GM12878 (cell line): ENCODE measurements around the gene CRB1. TPM values are rescaled to one million over a fixed set of nuclear protein-coding genes. Genes with fewer than 3 reads are reported as not detected.

ENCODE experiments used
- ATAC-seq: fragments of 200-7000 bp; cut with Tn5 transposase; 3 replicates; pipeline ENCODE4 v1.9.1; 2020; ENCODE audit warnings: mild to moderate bottlenecking, moderate library complexity
- BruUV-seq: library from RNA; stranded (reverse); fragments of 400-500 nt; replicated peaks from 2 replicates; lab custom pipeline; 2021; lab: Mats Ljungman, UMichigan
- CTCF ChIA-PET: fragments of 300-600 bp; sonication (Branson Sonifier 250); formaldehyde crosslinking; extraction: SDS; loops from one replicate; lab custom pipeline; 2021; ENCODE audit warnings: inconsistent platforms; lab: Yijun Ruan, JAX
- POLR2A ChIA-PET: fragments of 350-600 bp; formaldehyde crosslinking; extraction: SDS; loops from one replicate; lab custom pipeline; 2021; ENCODE audit warnings: inconsistent platforms; lab: Charles Lee
- RAD21 ChIA-PET: fragments of 300-600 bp; sonication (Branson Sonifier 250); formaldehyde crosslinking; loops from one replicate; lab custom pipeline; 2023; ENCODE audit warnings: antibody characterized with exemption; ENCODE audit not compliant: unreplicated experiment; lab: Charles Lee
- SMC1A ChIA-PET: fragments of 300-600 bp; sonication (Branson Sonifier 250); formaldehyde crosslinking; loops from one replicate; lab custom pipeline; 2023; ENCODE audit not compliant: unreplicated experiment, uncharacterized antibody; lab: Charles Lee
- DNase-seq: peaks from one replicate; pipeline ENCODE4 v3.0.0-alpha.2; 2011; ENCODE audit warnings: low read depth, low spot score
- FAIRE-seq: peaks from 3 replicates; lab custom pipeline; 2011; peaks lifted over from hg19 to GRCh38; lab: Jason Lieb, UNC
- H2AFZ ChIP-seq: 2 replicates; pipeline ENCODE4 v1.6.0; 2011; ENCODE audit warnings: low read depth, low read length, control low read depth; ENCODE audit not compliant: control insufficient read depth
- H3K27ac ChIP-seq: 2 replicates; pipeline ENCODE4 v1.5.1; 2011; ENCODE audit warnings: control low read depth; ENCODE audit not compliant: control insufficient read depth, insufficient read depth
- H3K27me3 ChIP-seq, 2 experiments: replicated peaks in 1 of 2; 2 replicates each; pipeline versions ENCODE4 v1.6.0 to v1.6.1; 2011; ENCODE audit warnings: low read length in 1 of 2; ENCODE audit not compliant: control insufficient read depth in 2 of 2, insufficient read depth in 2 of 2
- H3K36me3 ChIP-seq, 2 experiments: 2 replicates each; pipeline ENCODE4 v1.5.1; 2011; ENCODE audit warnings: low read length in 1 of 2; ENCODE audit not compliant: control insufficient read depth in 2 of 2, insufficient read depth in 2 of 2
- H3K4me1 ChIP-seq: 2 replicates; pipeline ENCODE4 v1.6.1; 2011; ENCODE audit warnings: mild to moderate bottlenecking, low read length, moderate library complexity, mixed read lengths; ENCODE audit not compliant: control insufficient read depth, insufficient read depth
- H3K4me2 ChIP-seq: 2 replicates; pipeline ENCODE4 v1.6.0; 2011; ENCODE audit warnings: control low read depth; ENCODE audit not compliant: control insufficient read depth, insufficient read depth
- H3K4me3 ChIP-seq: fragments of 200-600 bp; sonication (generic); 2 replicates; pipeline ENCODE4 v1.5.1; 2016
- H3K79me2 ChIP-seq: 2 replicates; pipeline ENCODE4 v1.6.0; 2011; ENCODE audit warnings: low read length; ENCODE audit not compliant: control insufficient read depth, insufficient read depth
- H3K9ac ChIP-seq: 2 replicates; pipeline ENCODE4 v1.8.0; 2011; ENCODE audit warnings: low read length, control low read depth, mixed read lengths; ENCODE audit not compliant: control insufficient read depth, insufficient read depth
- H3K9me3 ChIP-seq: replicated peaks from 3 replicates; pipeline ENCODE4 v1.5.1; 2011; ENCODE audit warnings: mild to moderate bottlenecking, low read length; ENCODE audit not compliant: control insufficient read depth, insufficient read depth
- H4K20me1 ChIP-seq: 2 replicates; pipeline ENCODE4 v1.6.0; 2011; ENCODE audit not compliant: control insufficient read depth, insufficient read depth
- CBX3 ChIP-seq: fragments of 200-600 bp; sonication (generic); IDR thresholded peaks from 2 replicates; pipeline ENCODE4 v1.6.1; 2016; ENCODE audit warnings: low read depth, borderline replicate concordance
- EED ChIP-seq: sonication (generic); IDR thresholded peaks from 2 replicates; pipeline ENCODE4 v1.6.1; 2016; ENCODE audit warnings: antibody characterized with exemption, low read depth
- FOXK2 ChIP-seq: fragments of 450-650 bp; IDR thresholded peaks from 2 replicates; pipeline ENCODE4 v1.6.1; 2017; ENCODE audit warnings: mild to moderate bottlenecking, moderate library complexity
- NRF1 ChIP-seq: conservative IDR thresholded peaks from 2 replicates; pipeline ENCODE4 v1.6.1; 2011; ENCODE audit warnings: mild to moderate bottlenecking, low read depth, low read length, improper control_type of control experiment
- POLR2A ChIP-seq: IDR thresholded peaks from 2 replicates; pipeline ENCODE4 v1.6.1; 2011; ENCODE audit warnings: low read depth, mild to moderate bottlenecking, low read length
- STAT1 ChIP-seq: fragments of 450-650 bp; conservative IDR thresholded peaks from 2 replicates; pipeline ENCODE4 v1.6.1; 2014; ENCODE audit warnings: antibody characterized with exemption, mild to moderate bottlenecking
- SUPT20H ChIP-seq: IDR thresholded peaks from 2 replicates; pipeline ENCODE4 v1.6.1; 2011; ENCODE audit warnings: low read depth, mild to moderate bottlenecking, low read length, moderate library complexity, borderline replicate concordance; ENCODE audit not compliant: control insufficient read depth
- TAF1 ChIP-seq: IDR thresholded peaks from 2 replicates; pipeline ENCODE4 v1.6.1; 2011; ENCODE audit warnings: mild to moderate bottlenecking, low read depth, low read length, borderline replicate concordance
- TBL1XR1 ChIP-seq: IDR thresholded peaks from 2 replicates; pipeline ENCODE4 v1.6.1; 2012; ENCODE audit warnings: low read depth, low read length, improper control_type of control experiment
- WGBS: methylation state at CpG from one replicate; pipeline ENCODE4 v1.1.6; 2016; ENCODE audit warnings: low lambda C conversion rate; ENCODE audit not compliant: insufficient replicate concordance, insufficient coverage; ENCODE audit errors: missing lambda C conversion rate; 5-methylcytosine and 5-hydroxymethylcytosine counted together
- in situ Hi-C: fragments of 300-500 bp; cut with MboI; formaldehyde crosslinking; loops from 9 replicates; pipeline ENCODE4 v1.14.3; 2018; ENCODE audit warnings: mixed read lengths
- intact Hi-C: fragments of 100-400 bp; cut with micrococcal nuclease; formaldehyde crosslinking; loops from one replicate; pipeline ENCODE4 v1.14.2; 2022; ENCODE audit not compliant: unreplicated experiment
- polyA plus RNA-seq, 11 experiments: library from polyadenylated mRNA; depleted of rRNA in 4 of 11; unstranded in 6 of 11; stranded (reverse) in 5 of 11; fragments of >200 nt; fragmentation: Nextera tagmentation in 4 of 11; fragmentation: Illumina TruSeq in 1 of 11; extraction: Ambion mirVana in 4 of 11; extraction: Trizol in 1 of 11; gene quantifications; 1 replicate in 1 of 11; 2 replicates in 10 of 11; pipeline versions ENCODE4 v1.2.1 to v1.2.3, GENCODE V29; 2011 to 2016; ENCODE audit warnings: inconsistent platforms in 2 of 11, missing spikeins in 2 of 11, low read depth in 1 of 11
- total RNA-seq, 4 experiments: library from RNA; depleted of rRNA in 3 of 4; stranded (reverse); fragments of >200 nt in 3 of 4; fragmentation: Illumina TruSeq in 1 of 4; extraction: Trizol in 1 of 4; gene quantifications; 2 replicates each; pipeline versions ENCODE4 v1.2.1 to v1.2.3, GENCODE V29; 2013 to 2021
- TF ChIP-seq, protein P1 (sequence below): fragments of 150-350 bp; IDR thresholded peaks from 2 replicates; pipeline ENCODE4 v1.6.1; 2016; ENCODE audit warnings: low read depth, low read length
- TF ChIP-seq, protein P2 (sequence below): IDR thresholded peaks from 2 replicates; pipeline ENCODE4 v1.6.1; 2011; ENCODE audit warnings: borderline replicate concordance, low read depth, mild to moderate bottlenecking, moderate library complexity, mixed read lengths, low read length; ENCODE audit not compliant: insufficient read depth; ENCODE audit errors: extremely low read length

Gene CRB1
- total and polyA plus RNA-seq, 10 of the 15 experiments (the other 5 are each of a cell fraction or from before 2014, with no cell fraction given): 0.06 to 0.10 (median 0.06) TPM; not detected in 7

DNA sequence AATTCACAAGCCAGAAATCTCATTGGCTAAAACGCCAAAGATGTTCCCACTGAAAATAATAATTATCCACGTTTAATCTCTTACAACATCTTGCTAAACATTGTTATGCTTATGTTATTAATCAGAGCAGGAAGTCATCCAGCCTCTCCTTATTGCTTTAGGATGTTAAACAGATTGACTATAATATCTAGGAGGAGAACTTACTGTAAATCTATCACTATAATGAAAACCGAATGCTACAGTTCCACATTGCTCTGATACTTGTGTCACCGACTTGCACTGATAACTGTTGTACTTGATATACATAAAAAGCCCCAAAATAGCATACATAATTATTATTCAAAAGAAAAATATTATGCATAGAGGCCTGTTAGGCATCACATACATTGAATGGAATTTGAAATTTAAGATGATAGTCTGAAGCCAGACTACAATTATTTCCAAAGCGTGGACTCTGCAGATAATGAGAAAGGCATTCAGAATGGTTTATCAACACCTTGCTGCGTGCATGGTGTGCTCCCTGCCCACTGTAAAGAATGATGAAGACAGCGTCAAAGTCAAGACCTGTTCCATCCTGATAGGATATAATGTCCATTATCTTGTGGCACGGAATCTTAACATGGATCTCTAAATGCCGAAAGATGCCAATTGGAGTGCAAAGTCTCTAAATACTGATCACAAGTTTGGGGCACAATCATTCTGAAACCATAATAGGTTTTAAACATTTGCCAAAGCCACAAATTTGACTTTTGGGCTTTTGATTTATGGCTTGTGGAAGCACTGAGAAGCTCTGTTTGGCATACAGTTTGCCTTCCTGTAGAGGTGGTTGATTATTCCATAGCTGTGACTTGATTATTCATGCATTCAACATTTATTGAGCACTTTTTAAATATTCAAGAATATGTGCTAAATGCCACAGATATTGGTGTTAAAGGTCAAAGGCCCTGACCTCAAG lies 71.3 kb downstream of the CRB1 start:
- H3K4me2 ChIP-seq: no peak overlapping the region
- no peak overlapping the region for H2AFZ ChIP-seq
- H3K4me1 ChIP-seq: no peaks in the 10 kb centered on the region
- H3K9me3 ChIP-seq: no peaks in the 10 kb centered on the region
- no peaks in the 10 kb centered on the region for H3K79me2 ChIP-seq
- H3K36me3 ChIP-seq: no peaks in the 10 kb centered on the region
- DNase-seq (no peak), FAIRE-seq (no peak), ATAC-seq (no peak)
- TF ChIP-seq TBL1XR1 (no peak), CBX3 (no peak), SUPT20H (no peak), FOXK2 (no peak), NRF1 (no peak), EED (no peak), STAT1 (no peak), TAF1 (no peak), POLR2A (no peak)
- TF ChIP-seq, protein P1, sequence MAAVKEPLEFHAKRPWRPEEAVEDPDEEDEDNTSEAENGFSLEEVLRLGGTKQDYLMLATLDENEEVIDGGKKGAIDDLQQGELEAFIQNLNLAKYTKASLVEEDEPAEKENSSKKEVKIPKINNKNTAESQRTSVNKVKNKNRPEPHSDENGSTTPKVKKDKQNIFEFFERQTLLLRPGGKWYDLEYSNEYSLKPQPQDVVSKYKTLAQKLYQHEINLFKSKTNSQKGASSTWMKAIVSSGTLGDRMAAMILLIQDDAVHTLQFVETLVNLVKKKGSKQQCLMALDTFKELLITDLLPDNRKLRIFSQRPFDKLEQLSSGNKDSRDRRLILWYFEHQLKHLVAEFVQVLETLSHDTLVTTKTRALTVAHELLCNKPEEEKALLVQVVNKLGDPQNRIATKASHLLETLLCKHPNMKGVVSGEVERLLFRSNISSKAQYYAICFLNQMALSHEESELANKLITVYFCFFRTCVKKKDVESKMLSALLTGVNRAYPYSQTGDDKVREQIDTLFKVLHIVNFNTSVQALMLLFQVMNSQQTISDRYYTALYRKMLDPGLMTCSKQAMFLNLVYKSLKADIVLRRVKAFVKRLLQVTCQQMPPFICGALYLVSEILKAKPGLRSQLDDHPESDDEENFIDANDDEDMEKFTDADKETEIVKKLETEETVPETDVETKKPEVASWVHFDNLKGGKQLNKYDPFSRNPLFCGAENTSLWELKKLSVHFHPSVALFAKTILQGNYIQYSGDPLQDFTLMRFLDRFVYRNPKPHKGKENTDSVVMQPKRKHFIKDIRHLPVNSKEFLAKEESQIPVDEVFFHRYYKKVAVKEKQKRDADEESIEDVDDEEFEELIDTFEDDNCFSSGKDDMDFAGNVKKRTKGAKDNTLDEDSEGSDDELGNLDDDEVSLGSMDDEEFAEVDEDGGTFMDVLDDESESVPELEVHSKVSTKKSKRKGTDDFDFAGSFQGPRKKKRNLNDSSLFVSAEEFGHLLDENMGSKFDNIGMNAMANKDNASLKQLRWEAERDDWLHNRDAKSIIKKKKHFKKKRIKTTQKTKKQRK: no peak
- TF ChIP-seq, protein P2, sequence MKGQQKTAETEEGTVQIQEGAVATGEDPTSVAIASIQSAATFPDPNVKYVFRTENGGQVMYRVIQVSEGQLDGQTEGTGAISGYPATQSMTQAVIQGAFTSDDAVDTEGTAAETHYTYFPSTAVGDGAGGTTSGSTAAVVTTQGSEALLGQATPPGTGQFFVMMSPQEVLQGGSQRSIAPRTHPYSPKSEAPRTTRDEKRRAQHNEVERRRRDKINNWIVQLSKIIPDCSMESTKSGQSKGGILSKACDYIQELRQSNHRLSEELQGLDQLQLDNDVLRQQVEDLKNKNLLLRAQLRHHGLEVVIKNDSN: no peak
- WGBS: 21% methylated on average over 9 of the region's 9 CpGs
- H3K27ac ChIP-seq: no peak overlapping the region
- H3K4me3 ChIP-seq: no peak overlapping the region
- no peaks in the 10 kb centered on the region for H3K27me3 ChIP-seq
- CTCF ChIA-PET: interaction anchor here (1.0 kb wide), 1 partner anchor 12 kb away, joined by 3 read pairs; no protein-coding TSS in a partner anchor
- POLR2A ChIA-PET: no interaction called here
- intact Hi-C loops (no loop called here), in situ Hi-C loops (no loop called here)
- SMC1A ChIA-PET: interaction anchor here (1.1 to 1.2 kb wide), 2 partner anchors 126 to 158 kb away, joined by 3 read pairs; no protein-coding TSS in a partner anchor
- H4K20me1 ChIP-seq: no peaks in the 10 kb centered on the region
- H3K9ac ChIP-seq: no peak overlapping the region
- no TSS peak for BruUV-seq
- RAD21 ChIA-PET: no interaction called here
